COLO668 (cell line): Measurements from ENCODE around the gene BCAP31.
"Not testable (repeated sequence)": the region's sequence is repeated elsewhere in the genome, so short reads cannot be mapped to it uniquely, and the experiment has no call there.

ENCODE experiments used
- DNase-seq: peaks from one replicate; lab custom pipeline; 2025; ENCODE audit not compliant: unreplicated experiment; lab: John Stamatoyannopoulos, UW

The BCAP31 gene

GRCh38 chrX:153696538-153696937 lies 27.6 kb downstream of the BCAP31 start:
- DNase-seq = not testable (repeated sequence)

DNA sequence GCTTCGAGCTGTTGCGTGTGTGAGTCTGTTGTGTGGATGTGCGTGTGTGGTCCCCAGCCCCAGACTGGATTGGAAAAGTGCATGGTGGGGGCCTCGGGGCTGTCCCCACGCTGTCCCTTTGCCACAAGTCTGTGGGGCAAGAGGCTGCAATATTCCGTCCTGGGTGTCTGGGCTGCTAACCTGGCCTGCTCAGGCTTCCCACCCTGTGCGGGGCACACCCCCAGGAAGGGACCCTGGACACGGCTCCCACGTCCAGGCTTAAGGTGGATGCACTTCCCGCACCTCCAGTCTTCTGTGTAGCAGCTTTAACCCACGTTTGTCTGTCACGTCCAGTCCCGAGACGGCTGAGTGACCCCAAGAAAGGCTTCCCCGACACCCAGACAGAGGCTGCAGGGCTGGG lies 28.1 kb downstream of the BCAP31 start:
- no peak for DNase-seq

GRCh38 chrX:153694687-153695270 lies 29.4 kb downstream of the BCAP31 start:
- no peak for DNase-seq

DNA sequence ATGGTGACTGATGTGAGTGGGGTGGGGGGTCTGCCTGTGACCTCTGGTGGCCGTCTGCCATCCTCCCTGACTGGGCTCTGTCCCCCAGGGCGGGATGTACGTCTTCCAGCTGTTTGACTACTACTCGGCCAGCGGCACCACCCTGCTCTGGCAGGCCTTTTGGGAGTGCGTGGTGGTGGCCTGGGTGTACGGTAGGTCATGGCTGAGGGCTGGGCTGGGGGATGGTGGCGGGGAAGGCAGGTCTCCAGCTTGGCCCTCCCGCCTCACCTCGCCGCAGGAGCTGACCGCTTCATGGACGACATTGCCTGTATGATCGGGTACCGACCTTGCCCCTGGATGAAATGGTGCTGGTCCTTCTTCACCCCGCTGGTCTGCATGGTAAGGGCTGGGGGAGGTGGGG lies 29.9 kb downstream of the BCAP31 start:
- not testable (repeated sequence) for DNase-seq

DNA sequence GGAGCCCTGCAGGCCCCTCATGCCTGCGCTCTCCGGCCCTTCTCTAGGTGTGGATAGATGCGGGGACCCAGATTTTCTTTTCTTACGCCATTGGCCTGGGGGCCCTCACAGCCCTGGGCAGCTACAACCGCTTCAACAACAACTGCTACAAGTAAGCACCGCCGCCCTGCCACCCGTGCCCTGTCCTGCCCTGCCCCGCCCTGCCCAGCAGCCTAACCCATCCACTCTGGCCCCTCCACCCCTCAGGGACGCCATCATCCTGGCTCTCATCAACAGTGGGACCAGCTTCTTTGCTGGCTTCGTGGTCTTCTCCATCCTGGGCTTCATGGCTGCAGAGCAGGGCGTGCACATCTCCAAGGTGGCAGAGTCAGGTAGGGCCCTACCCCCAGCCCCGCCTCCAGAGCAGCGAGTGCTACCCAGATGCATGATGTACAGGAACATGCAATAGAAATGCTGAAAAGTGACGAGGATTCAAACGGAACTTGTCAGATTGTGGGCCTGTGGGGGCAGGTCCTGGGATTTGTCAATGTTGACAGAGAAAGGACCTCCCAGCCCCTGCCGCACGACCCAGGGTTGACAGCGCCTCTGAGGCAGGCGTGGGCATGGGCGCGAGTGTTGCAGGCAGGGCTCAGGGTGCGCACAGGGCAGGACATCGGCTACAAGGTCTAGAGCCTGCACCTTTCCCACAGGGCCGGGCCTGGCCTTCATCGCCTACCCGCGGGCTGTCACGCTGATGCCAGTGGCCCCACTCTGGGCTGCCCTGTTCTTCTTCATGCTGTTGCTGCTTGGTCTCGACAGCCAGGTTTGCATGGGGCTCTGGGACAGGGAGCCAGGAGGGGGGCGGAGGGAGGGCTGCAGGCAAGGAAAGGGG lies 30.7 kb downstream of the BCAP31 start:
- DNase-seq = no peak

DNA sequence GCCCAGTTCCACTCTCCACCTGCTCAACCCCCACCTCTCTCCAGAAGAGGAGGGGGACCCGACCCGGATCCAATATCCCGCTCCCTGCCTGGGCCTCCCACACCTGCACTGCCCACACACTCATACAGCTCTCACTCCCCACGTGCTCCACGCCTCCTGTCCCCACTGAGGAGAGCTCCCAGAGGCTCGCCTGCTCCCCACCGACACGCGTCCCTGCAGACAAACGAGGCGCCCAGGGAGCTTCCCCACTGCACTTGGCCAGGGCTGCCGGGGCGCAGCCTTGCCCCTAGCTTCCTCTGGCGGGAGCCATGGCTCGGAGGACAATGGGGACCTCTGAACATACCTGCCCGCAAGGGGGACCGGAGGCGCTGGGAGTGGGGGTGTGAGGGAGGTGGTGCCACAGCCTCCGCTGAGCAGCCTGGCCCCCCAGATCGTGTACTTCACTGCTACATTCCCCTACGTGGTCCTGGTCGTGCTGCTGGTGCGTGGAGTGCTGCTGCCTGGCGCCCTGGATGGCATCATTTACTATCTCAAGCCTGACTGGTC lies 31.5 kb downstream of the BCAP31 start:
- DNase-seq = peak; percentile 22

- no peak for DNase-seq
Measured at GRCh38 chrX:153692003-153692402, 32.2 kb downstream of the BCAP31 start.

DNA sequence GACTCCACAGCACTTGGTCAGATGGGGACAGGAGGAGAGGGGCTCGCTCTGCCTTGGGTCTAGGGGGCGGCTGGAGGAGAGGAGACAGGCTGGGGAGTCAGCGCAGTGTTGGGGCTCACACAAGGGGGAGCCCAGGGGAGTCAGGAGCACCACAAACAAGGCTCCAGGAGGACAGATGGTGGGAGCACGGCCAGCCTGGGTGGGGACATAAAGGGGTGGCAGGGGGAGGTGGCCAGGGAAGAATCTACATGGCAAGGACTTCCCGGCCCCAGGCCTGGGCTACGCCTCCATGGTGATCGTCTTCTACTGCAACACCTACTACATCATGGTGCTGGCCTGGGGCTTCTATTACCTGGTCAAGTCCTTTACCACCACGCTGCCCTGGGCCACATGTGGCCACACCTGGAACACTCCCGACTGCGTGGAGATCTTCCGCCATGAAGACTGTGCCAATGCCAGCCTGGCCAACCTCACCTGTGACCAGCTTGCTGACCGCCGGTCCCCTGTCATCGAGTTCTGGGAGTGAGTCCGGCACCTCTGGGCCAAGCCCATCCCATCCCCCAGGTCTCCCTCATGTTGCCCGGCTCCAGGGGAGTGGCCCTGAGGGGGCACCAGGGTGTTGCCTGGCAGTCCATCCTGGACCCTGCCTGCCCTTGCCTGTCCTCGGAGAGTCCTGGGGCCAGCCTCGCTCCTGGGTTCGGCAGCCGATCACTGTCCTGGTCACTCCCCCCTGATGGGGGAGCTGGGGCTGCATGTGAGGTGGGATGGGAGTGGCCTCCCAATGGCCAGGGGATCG lies 33.0 kb downstream of the BCAP31 start:
- not testable (repeated sequence) for DNase-seq

DNA sequence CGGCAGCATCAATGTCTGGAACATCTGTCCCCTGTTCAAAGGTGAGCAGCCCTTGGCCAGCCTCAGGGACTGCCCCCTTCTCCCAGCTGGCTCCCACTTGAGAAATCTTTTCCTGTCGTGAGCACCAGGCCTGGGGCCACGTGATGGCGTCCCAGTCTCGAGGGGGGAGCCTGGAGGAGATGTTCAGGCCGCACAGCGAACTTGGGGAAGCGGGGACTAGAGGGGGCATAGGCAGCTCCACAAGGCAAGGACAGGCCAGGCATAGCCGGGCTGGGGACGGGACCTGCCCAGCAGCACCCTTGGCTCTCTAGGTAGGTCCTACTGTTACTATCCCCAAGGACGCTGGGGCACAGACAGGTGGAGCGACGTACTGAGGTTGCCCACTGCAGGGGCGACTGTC lies 33.7 kb downstream of the BCAP31 start:
- no peak for DNase-seq

- no peak for DNase-seq
Measured at GRCh38 chrX:153689654-153690465, 34.3 kb downstream of the BCAP31 start.

DNA sequence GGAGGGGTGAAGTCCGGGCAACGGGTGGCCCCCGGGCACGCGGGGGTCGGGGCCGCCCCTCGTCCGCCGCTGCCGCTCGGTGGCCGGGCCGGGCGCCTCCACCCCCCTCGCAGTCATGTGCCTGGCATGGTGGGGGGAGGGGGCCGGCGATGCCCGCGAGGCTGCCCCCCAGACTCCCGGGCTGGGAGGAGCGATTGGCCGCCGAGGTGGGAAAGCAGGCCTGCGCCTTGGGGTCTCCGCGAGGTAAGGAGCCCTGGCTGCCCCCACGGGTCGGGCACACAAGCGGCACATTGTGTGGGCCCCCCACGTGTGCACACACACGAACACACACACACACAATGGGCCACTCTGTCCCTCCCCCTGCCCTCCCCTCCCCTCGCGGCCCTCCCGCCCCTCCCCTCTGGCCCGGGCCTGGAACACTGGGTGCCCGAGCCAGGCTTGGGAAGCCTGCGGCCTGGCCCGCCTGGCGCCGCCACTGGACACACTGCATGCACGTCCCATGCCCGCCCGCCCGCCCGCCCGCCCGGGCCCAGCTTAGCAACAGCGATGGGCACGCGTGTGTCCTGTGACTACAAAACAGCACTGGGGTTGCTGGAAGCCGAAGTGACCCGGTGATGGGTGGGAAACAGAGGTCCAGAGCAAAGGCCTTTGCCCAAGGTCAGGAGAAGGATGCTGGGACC lies 35.1 kb downstream of the BCAP31 start:
- DNase-seq = no peak

- peak; percentile 12 for DNase-seq
Measured at GRCh38 chrX:153688506-153688905, 35.7 kb downstream of the BCAP31 start.

DNA sequence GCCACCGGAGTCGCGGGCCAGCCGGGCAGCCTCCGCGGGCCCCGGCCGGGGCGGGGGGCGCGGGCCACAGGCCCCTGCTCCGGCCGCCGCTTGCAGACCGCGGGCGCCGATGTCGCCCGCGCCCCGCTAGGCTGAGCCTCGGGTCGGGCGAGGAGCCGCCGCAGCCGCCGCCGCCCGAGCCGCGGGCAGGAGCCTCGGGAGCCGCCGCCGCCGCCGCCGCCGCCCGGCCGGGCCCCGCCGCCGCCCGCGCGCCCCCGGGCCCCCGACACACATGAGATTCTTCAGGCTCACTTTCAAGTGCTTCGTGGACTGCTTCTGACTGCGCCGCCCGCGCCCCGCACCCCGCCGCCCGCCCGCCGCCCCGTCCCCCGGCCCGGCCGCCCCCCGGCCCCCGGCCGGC lies 36.1 kb downstream of the BCAP31 start:
- DNase-seq = peak; percentile 49

GRCh38 chrX:153687121-153688039 lies 36.8 kb downstream of the BCAP31 start, which contains the start of gene SLC6A8:
SLC6A8 (plus strand) TSS chrX:153687926; CDS start chrX:153688575, 649 bp downstream.
- DNase-seq = peak; percentile 71

DNA sequence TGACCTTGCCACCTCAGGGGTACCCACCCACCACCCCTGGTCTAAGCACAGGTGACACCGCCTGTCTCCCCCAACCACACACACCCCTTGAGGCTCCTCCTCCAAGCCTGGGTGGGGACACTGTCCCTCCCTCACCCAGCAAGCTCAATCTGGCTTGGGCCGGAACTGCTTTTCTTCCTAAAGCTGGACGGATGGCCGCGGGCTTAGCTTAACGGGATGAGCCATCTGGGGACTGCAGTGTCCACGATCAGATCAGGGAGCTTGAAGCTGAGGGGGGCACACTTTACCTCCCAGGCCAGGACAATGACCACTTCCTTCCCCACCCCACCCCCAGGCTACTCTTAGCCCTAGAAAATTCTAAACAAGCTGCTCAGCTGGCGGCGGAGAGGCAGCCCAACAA lies 37.5 kb downstream of the BCAP31 start:
- DNase-seq = peak; percentile 19

DNA sequence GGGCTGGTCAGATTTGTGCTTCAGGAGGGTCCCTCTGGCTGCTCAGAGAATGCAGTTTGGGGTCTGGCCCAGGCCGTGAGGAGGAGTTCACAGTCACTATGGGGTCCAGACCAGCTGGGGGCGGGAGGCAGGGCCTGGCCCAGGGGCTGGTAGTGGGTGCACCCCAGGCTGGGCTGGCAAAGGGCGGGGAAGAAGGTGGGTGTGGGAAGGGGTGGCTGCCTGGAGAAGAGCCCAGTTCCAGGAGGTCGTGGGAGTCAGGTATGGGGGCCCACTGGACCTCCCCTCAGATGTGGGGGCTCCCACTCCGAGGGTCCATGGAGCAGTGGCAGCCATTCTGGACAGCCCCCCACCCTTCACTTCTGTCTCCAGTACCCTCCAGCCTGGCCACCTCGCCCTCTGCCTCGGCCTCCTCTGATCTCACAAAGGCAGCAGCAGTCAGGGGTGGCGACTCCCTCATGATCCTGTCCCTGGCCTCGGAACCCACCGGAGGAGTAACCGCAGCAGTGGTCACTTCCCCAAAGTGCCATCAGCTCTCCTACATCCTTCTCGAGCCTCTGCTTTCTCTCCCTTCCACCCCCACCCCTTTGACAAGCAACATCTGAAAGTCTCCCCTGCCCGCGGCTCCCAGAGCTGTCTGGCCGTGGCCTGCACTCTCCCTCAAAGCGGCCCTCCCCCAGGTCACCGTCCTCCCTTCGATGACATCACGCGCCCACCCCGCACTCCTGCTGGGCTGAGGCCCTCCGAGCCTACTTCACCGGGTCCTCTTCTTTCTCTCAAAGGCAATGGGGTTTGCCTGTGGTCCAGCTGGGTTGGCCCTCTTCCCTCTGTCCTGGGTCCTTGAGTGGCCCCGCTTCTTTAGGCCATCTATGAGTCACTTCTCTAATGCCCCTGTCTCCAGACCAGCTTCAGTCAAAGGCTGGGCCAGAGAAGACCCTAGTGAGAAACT lies 38.2 kb downstream of the BCAP31 start:
- DNase-seq = no peak

- no peak for DNase-seq
Measured at GRCh38 chrX:153685156-153685536, 39.0 kb downstream of the BCAP31 start.
